22Rv1 (cell line): ENCODE measurements around the gene AACS.

Experiments used
- CTCF ChIP-seq: fragments of 450-650 bp; IDR thresholded peaks from 2 replicates; pipeline ENCODE4 v1.5.1; 2017; ENCODE audit warnings: mild to moderate bottlenecking
- ZFX ChIP-seq: fragments of 450-650 bp; IDR thresholded peaks from 2 replicates; pipeline ENCODE4 v1.6.1; 2017; ENCODE audit warnings: antibody characterized with exemption, borderline replicate concordance

GRCh38 chr12:125056306-125056705 lies 8.9 kb upstream of the AACS start:
- no peak for TF ChIP-seq CTCF
- no peak for TF ChIP-seq ZFX
